SK-N-SH treated with all-trans-retinoic acid at 6 μM for 48 hours (cell line): ENCODE measurements around the gene CDH4.

Experiments used
- ATAC-seq: fragments of 200-7000 bp; cut with Tn5 transposase; 3 replicates; pipeline ENCODE4 v1.9.1; 2020; ENCODE audit warnings: mild to moderate bottlenecking, moderate library complexity
- ARNTL ChIP-seq: fragments of 450-650 bp; formaldehyde crosslinking; IDR thresholded peaks from 2 replicates; pipeline ENCODE4 v1.5.0; 2020; ENCODE audit warnings: low read depth, mild to moderate bottlenecking, moderate library complexity, borderline replicate concordance
- BACH2 ChIP-seq: fragments of 250-450 bp; sonication (Bioruptor Pico); IDR thresholded peaks from 2 replicates; pipeline ENCODE4 v1.9.0; 2021; ENCODE audit warnings: mild to moderate bottlenecking, borderline replicate concordance
- CSDC2 ChIP-seq: fragments of 250-450 bp; sonication (Bioruptor Pico); IDR thresholded peaks from 2 replicates; pipeline ENCODE4 v1.5.0; 2020; ENCODE audit warnings: mild to moderate bottlenecking, moderate library complexity
- ESRRG ChIP-seq: fragments of 250-450 bp; sonication (Bioruptor Pico); IDR thresholded peaks from 2 replicates; pipeline ENCODE4 v1.6.1; 2021; ENCODE audit warnings: mild to moderate bottlenecking
- GLIS3 ChIP-seq: fragments of 250-450 bp; sonication (Bioruptor Pico); IDR thresholded peaks from 2 replicates; pipeline ENCODE4 v1.5.0; 2020; ENCODE audit warnings: mild to moderate bottlenecking, moderate library complexity
- ISL1 ChIP-seq: fragments of 250-450 bp; sonication (Bioruptor Pico); IDR thresholded peaks from 2 replicates; pipeline ENCODE4 v2.1.2; 2022; ENCODE audit warnings: mild to moderate bottlenecking, moderate library complexity
- OSR1 ChIP-seq: fragments of 250-450 bp; sonication (Bioruptor Pico); IDR thresholded peaks from 2 replicates; pipeline ENCODE4 v1.8.0; 2022; ENCODE audit warnings: moderate library complexity, mild to moderate bottlenecking, inconsistent platforms
- PPARA ChIP-seq: fragments of 250-450 bp; sonication (Bioruptor Pico); IDR thresholded peaks from 2 replicates; pipeline ENCODE4 v1.5.0; 2020; ENCODE audit warnings: mild to moderate bottlenecking, borderline replicate concordance
- RARB ChIP-seq: fragments of 250-450 bp; sonication (Bioruptor Pico); IDR thresholded peaks from 2 replicates; pipeline ENCODE4 v1.8.0; 2021; ENCODE audit warnings: mild to moderate bottlenecking, moderate library complexity
- SNAI2 ChIP-seq: fragments of 250-450 bp; sonication (Bioruptor Pico); IDR thresholded peaks from 2 replicates; pipeline ENCODE4 v1.5.0; 2020; ENCODE audit warnings: mild to moderate bottlenecking, moderate library complexity
- TCF4 ChIP-seq: fragments of 250-450 bp; sonication (Bioruptor Pico); IDR thresholded peaks from 2 replicates; pipeline ENCODE4 v1.8.0; 2021; ENCODE audit warnings: mild to moderate bottlenecking, moderate library complexity, borderline replicate concordance
- TOX ChIP-seq: fragments of 250-450 bp; sonication (Bioruptor Pico); IDR thresholded peaks from 2 replicates; pipeline ENCODE4 v1.8.0; 2021; ENCODE audit warnings: mild to moderate bottlenecking, moderate library complexity, borderline replicate concordance
- ZC3H10 ChIP-seq: fragments of 250-450 bp; sonication (Bioruptor Pico); IDR thresholded peaks from 2 replicates; pipeline ENCODE4 v1.5.1; 2021; ENCODE audit warnings: mild to moderate bottlenecking, moderate library complexity
- ZFP30 ChIP-seq: fragments of 450-650 bp; formaldehyde crosslinking; IDR thresholded peaks from 2 replicates; pipeline ENCODE4 v1.5.0; 2022; ENCODE audit warnings: mild to moderate bottlenecking, moderate library complexity
- ZNF565 ChIP-seq: fragments of 450-650 bp; formaldehyde crosslinking; conservative IDR thresholded peaks from 2 replicates; pipeline ENCODE4 v1.5.0; 2020; ENCODE audit warnings: low read depth, mild to moderate bottlenecking, moderate library complexity
- ZNF70 ChIP-seq: fragments of 450-650 bp; formaldehyde crosslinking; IDR thresholded peaks from 2 replicates; pipeline ENCODE4 v1.5.0; 2020; ENCODE audit warnings: mild to moderate bottlenecking, moderate library complexity
- ZNF8 ChIP-seq: fragments of 450-650 bp; formaldehyde crosslinking; IDR thresholded peaks from 2 replicates; pipeline ENCODE4 v1.5.0; 2020; ENCODE audit warnings: mild to moderate bottlenecking, moderate library complexity
- TF ChIP-seq, protein P1 (sequence below): fragments of 250-450 bp; sonication (Bioruptor Pico); IDR thresholded peaks from 2 replicates; pipeline ENCODE4 v1.5.1; 2020; ENCODE audit warnings: low read depth, mild to moderate bottlenecking, moderate library complexity
- TF ChIP-seq, protein P2 (sequence below): fragments of 250-450 bp; sonication (Bioruptor Pico); IDR thresholded peaks from 2 replicates; pipeline ENCODE4 v1.5.0; 2020; ENCODE audit warnings: mild to moderate bottlenecking, moderate library complexity
- TF ChIP-seq, protein P3 (sequence below): fragments of 250-450 bp; sonication (Bioruptor Pico); IDR thresholded peaks from 2 replicates; pipeline ENCODE4 v1.8.0; 2021; ENCODE audit warnings: low read depth, mild to moderate bottlenecking, moderate library complexity, borderline replicate concordance
- TF ChIP-seq, protein P4 (sequence below): fragments of 250-450 bp; sonication (Bioruptor Pico); IDR thresholded peaks from 2 replicates; pipeline ENCODE4 v1.5.1; 2021; ENCODE audit warnings: mild to moderate bottlenecking, moderate library complexity
- TF ChIP-seq, protein P5 (sequence below): fragments of 250-450 bp; sonication (Bioruptor Pico); IDR thresholded peaks from 2 replicates; pipeline ENCODE4 v1.8.0; 2020; ENCODE audit warnings: mild to moderate bottlenecking, moderate library complexity, borderline replicate concordance

Gene CDH4

GRCh38 chr20:61645732-61646131 lies 393.7 kb downstream of the CDH4 start (continued):
- TF ChIP-seq, protein P1, sequence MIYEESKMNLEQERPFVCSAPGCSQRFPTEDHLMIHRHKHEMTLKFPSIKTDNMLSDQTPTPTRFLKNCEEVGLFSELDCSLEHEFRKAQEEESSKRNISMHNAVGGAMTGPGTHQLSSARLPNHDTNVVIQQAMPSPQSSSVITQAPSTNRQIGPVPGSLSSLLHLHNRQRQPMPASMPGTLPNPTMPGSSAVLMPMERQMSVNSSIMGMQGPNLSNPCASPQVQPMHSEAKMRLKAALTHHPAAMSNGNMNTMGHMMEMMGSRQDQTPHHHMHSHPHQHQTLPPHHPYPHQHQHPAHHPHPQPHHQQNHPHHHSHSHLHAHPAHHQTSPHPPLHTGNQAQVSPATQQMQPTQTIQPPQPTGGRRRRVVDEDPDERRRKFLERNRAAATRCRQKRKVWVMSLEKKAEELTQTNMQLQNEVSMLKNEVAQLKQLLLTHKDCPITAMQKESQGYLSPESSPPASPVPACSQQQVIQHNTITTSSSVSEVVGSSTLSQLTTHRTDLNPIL, result no peak
- TF ChIP-seq, all 23 proteins: peak for 0

- TF ChIP-seq PPARA (CRISPR knock-in tag) (no peak), OSR1 (CRISPR knock-in tag) (no peak), ZNF70 (no peak), SNAI2 (CRISPR knock-in tag) (no peak), ESRRG (CRISPR knock-in tag) (no peak), ARNTL (CRISPR knock-in tag) (no peak), TOX (CRISPR knock-in tag) (no peak), GLIS3 (CRISPR knock-in tag) (no peak), ZFP30 (CRISPR knock-in tag) (no peak), RARB (CRISPR knock-in tag) (no peak), TCF4 (CRISPR knock-in tag) (no peak), ZNF565 (no peak), ZNF8 (CRISPR knock-in tag) (no peak), CSDC2 (CRISPR knock-in tag) (no peak), ZC3H10 (CRISPR knock-in tag) (no peak)
- TF ChIP-seq, protein P2, sequence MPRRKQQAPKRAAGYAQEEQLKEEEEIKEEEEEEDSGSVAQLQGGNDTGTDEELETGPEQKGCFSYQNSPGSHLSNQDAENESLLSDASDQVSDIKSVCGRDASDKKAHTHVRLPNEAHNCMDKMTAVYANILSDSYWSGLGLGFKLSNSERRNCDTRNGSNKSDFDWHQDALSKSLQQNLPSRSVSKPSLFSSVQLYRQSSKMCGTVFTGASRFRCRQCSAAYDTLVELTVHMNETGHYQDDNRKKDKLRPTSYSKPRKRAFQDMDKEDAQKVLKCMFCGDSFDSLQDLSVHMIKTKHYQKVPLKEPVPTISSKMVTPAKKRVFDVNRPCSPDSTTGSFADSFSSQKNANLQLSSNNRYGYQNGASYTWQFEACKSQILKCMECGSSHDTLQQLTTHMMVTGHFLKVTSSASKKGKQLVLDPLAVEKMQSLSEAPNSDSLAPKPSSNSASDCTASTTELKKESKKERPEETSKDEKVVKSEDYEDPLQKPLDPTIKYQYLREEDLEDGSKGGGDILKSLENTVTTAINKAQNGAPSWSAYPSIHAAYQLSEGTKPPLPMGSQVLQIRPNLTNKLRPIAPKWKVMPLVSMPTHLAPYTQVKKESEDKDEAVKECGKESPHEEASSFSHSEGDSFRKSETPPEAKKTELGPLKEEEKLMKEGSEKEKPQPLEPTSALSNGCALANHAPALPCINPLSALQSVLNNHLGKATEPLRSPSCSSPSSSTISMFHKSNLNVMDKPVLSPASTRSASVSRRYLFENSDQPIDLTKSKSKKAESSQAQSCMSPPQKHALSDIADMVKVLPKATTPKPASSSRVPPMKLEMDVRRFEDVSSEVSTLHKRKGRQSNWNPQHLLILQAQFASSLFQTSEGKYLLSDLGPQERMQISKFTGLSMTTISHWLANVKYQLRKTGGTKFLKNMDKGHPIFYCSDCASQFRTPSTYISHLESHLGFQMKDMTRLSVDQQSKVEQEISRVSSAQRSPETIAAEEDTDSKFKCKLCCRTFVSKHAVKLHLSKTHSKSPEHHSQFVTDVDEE, result no peak
- TF ChIP-seq, protein P3, sequence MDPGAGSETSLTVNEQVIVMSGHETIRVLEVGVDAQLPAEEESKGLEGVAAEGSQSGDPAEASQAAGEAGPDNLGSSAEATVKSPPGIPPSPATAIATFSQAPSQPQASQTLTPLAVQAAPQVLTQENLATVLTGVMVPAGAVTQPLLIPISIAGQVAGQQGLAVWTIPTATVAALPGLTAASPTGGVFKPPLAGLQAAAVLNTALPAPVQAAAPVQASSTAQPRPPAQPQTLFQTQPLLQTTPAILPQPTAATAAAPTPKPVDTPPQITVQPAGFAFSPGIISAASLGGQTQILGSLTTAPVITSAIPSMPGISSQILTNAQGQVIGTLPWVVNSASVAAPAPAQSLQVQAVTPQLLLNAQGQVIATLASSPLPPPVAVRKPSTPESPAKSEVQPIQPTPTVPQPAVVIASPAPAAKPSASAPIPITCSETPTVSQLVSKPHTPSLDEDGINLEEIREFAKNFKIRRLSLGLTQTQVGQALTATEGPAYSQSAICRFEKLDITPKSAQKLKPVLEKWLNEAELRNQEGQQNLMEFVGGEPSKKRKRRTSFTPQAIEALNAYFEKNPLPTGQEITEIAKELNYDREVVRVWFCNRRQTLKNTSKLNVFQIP (CRISPR knock-in tag), result no peak
- TF ChIP-seq, protein P1, result no peak
- TF ChIP-seq, protein P4, sequence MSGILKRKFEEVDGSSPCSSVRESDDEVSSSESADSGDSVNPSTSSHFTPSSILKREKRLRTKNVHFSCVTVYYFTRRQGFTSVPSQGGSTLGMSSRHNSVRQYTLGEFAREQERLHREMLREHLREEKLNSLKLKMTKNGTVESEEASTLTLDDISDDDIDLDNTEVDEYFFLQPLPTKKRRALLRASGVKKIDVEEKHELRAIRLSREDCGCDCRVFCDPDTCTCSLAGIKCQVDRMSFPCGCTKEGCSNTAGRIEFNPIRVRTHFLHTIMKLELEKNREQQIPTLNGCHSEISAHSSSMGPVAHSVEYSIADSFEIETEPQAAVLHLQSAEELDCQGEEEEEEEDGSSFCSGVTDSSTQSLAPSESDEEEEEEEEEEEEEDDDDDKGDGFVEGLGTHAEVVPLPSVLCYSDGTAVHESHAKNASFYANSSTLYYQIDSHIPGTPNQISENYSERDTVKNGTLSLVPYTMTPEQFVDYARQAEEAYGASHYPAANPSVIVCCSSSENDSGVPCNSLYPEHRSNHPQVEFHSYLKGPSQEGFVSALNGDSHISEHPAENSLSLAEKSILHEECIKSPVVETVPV (CRISPR knock-in tag), result no peak
- TF ChIP-seq, all 23 proteins: peak for 0
Observed at GRCh38 chr20:61646453-61646852, 394.4 kb downstream of the CDH4 start.

DNA sequence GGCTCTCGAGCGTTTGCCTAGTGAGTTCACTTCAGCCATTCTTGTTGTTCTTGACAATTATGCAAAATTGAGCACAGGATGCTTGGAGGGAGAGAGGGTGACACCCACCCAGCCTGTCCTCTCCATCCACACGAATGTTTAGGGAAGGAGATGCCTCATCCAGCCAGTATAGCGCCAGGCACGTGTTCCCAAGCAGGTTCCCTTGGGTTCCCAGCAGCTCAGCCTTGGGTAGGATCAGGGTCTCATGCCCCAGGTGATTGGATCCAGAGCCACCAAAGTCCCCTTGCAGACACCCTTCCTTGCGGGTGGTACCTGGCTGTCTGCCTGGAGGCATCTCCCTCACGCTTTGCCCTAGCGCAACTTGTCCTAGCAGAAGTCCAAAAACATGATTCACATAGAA lies 394.9 kb downstream of the CDH4 start:
- ATAC-seq, result no peak
- TF ChIP-seq ZNF565 (no peak), ESRRG (CRISPR knock-in tag) (no peak), ZC3H10 (CRISPR knock-in tag) (no peak), ZNF70 (no peak)
- TF ChIP-seq, all 23 proteins: peak for 0

More at GRCh38 chr20:61646453-61646852, 394.4 kb downstream of the CDH4 start:
- no peak for ATAC-seq

DNA sequence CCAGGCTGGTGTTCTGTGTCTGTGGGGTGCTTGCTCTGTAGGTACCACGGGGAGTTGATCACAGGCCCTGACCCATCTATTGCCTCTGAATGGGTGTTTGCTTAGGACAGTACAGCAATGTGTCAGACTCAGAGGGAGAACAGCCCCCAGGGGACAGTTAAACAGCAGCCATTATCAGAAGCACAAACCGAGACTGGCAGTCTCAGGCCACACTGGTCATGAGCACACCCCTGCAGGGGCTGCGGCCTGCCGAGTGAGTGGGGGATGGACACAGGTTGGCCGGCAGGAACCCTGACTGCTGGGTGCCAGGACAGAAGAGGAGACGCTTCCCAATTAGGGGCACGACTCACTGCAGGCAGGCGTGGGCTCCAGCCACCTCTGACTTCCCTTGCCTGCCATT lies 395.6 kb downstream of the CDH4 start:
- TF ChIP-seq ZC3H10 (CRISPR knock-in tag), result no peak
- TF ChIP-seq ISL1 (CRISPR knock-in tag), result no peak
- TF ChIP-seq ZNF70, result no peak
- TF ChIP-seq, protein P5, sequence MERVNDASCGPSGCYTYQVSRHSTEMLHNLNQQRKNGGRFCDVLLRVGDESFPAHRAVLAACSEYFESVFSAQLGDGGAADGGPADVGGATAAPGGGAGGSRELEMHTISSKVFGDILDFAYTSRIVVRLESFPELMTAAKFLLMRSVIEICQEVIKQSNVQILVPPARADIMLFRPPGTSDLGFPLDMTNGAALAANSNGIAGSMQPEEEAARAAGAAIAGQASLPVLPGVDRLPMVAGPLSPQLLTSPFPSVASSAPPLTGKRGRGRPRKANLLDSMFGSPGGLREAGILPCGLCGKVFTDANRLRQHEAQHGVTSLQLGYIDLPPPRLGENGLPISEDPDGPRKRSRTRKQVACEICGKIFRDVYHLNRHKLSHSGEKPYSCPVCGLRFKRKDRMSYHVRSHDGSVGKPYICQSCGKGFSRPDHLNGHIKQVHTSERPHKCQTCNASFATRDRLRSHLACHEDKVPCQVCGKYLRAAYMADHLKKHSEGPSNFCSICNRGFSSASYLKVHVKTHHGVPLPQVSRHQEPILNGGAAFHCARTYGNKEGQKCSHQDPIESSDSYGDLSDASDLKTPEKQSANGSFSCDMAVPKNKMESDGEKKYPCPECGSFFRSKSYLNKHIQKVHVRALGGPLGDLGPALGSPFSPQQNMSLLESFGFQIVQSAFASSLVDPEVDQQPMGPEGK (CRISPR knock-in tag), result no peak
- TF ChIP-seq, protein P3 (CRISPR knock-in tag), result no peak
- no peak for TF ChIP-seq ESRRG (CRISPR knock-in tag)
- TF ChIP-seq OSR1 (CRISPR knock-in tag), result no peak
- no peak for TF ChIP-seq BACH2 (CRISPR knock-in tag)
- TF ChIP-seq ZFP30 (CRISPR knock-in tag), result no peak
- no peak for TF ChIP-seq ZNF8 (CRISPR knock-in tag)
- TF ChIP-seq PPARA (CRISPR knock-in tag), result no peak
- no peak for TF ChIP-seq TOX (CRISPR knock-in tag)
- ATAC-seq, result no peak
